NCI-H446 treated with DMSO at 0.1 percent for 48 hours (cell line): ENCODE measurements around the gene KIRREL3.

ENCODE experiments used
- DNase-seq: peaks from one replicate; lab custom pipeline; 2025; lab: John Stamatoyannopoulos, UW

KIRREL3 gene

DNA sequence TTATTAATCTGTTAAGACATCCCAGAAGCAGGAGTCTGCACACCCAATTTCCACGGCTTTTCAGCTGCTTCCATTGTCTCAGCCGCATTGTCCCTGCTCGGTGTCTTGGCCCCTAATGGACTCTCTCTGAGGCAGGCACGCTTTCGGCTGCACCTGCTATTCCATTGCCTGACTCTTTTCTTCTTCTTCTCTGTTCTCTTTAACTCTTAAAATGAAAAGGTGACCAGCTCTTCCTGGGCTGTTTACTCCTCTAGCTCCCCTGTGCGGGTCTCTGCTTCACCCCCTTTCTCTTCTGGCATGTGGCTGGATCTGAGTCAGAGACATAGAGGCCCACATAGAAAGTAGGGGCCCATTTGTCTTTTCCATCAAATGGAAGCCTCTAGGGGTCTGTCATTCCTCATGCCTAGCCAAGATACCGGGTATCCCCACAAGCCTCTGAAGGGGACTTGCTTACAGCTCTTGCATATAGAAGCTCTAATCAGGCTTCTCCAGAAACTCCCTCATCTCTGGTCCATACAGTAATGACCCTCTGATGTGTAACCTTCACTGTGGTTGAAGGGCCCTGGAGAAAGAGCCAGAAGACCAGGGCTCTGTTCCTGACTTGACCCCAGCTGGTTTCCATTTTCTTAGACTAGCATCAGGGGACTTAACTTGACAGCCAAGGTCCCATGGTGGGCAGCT, 401.2 kb downstream of the KIRREL3 start:
- DNase-seq, result no peak

DNA sequence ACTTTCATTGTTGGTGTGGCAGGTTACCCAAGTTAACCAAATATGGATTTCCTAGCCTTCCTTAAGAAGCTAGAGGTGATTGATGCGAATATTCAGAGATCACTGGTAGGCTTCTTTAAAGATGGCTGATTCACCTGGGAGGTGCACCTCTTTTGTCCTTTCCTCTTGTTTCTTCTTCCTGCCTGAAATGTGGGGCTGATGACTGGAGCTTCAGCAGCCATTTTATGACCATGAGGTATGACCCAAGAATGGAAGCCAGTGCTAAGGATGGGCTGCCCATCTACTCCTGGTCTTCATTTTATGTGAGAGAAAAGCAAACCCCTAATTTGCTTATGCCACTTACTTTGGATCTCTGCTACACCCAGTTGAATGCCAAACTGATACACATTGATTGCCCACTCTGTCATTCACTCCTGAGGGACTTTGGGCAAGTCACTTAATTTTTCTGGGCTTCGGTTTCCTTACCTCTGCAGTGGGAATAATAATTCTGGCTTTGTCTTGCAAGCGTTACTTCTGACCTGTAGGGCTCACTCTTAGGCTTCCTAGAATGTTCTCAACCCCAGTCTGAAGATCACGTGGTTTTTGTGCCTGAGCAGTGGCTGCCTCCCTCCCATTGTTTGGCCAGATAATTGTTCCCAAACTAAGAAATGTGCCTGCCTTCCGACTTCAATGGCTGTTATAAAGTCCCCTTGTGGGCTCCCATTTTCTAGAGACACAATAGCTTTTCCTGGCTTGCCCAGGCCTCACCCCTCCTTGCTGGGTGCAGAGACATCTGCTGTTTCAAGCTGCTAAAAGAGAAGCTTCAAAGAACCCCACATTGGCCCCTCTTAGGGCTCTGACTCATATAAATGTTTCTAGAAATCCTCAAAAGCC, 402.0 kb downstream of the KIRREL3 start:
- no peak for DNase-seq

GRCh38 chr11:126597041-126597440, 403.5 kb downstream of the KIRREL3 start:
- DNase-seq, result no peak

GRCh38 chr11:126596474-126596873, 404.1 kb downstream of the KIRREL3 start:
- no peak for DNase-seq

- DNase-seq, result no peak
Measured at GRCh38 chr11:126595560-126595959, 405.0 kb downstream of the KIRREL3 start.

GRCh38 chr11:126594921-126595367, 405.6 kb downstream of the KIRREL3 start:
- no peak for DNase-seq

GRCh38 chr11:126592496-126593410, 407.8 kb downstream of the KIRREL3 start:
- no peak for DNase-seq

- DNase-seq, result no peak
Measured at GRCh38 chr11:126591966-126592489, 408.5 kb downstream of the KIRREL3 start.

DNA sequence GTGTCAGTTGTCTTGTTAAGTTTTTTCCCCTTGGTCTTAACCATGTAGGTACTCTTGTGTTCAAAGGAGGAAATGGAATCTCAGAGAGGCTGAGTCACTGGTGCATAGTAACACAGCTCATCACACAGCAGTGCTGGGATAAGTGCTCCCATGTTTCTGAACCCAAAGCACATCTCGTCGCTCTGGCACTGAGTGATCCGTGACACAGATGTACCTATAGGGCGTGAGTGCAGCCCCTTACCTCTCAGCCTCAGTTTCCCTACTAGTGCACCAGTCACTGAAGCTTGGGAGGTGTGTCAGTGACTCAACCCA, 411.1 kb downstream of the KIRREL3 start:
- DNase-seq, result no peak

DNA sequence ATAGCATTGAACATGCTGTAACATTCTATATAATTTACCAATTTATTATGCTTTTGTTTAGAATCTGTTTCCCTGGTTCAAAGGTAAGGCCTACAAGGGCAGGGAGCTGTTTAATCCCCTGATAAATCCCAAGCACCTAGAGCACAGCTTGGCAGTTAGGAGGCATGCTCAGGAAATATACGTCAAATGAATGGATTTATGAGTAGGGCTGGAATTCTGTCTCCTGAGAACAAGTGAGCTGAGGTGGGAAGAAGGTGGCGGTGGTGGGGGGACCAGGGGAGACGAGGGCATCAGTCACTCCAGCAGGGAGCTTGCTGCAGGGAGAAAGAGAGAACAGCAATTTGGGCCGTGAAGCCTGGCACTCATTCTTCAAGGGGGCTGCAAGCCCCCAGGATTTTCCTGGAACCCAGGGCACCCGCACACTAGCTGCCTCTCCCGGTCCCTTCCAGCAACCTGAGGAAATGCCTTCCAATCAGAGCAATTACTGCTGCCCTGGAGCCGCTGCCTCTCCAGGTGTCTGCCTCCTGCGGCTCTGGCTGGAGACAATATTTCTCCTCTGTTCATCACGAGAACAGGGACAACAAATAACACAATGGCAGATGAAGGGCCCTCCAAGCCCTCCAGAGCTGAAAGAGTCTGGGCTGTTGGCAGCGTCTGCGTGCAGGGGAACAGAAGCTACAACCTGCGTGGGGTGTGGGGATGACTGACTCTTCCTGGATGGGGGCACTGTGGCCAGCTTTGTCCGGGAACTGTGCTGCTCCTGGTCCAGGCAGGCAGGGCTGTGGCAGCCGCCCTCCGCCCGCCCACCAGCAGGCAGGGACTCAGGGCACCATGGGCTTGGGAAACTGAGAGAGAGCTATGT, 411.7 kb downstream of the KIRREL3 start:
- DNase-seq, result no peak

GRCh38 chr11:126587541-126587940, 413.0 kb downstream of the KIRREL3 start:
- no peak for DNase-seq

DNA sequence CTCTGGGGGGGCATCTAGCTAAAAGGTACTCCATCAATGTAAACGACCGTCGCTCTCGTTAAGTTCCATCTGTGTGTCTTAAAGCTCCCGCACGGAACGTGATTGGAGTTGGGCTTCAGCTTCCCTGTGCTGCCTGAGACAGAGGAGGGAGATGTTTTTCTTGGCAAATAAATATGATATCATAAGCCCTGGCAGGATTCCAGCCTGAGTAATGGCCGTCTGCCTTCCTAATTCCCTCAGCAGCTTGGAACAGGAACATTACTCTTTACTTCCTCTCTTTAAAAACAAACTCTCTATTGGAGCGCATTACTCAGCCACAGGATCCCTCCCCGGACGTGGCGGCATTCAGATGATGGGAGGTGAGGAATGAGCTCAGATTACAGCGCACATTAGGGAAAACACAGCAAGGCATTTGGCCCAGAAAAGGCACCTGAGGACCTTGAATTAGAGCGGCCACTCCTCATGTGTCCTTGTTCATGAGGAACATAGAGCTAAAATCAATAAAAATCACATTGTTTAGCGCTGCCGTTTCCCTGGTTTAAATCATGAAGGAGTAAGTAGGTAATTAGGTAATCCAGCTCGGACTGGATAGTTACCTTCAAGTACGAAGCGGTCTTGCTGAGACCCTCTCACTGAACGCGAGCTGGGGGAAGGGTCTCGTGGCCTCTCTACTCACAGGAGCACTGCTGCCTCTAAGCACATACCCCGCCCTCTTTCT, 414.6 kb downstream of the KIRREL3 start:
- peak; percentile 93 for DNase-seq

DNA sequence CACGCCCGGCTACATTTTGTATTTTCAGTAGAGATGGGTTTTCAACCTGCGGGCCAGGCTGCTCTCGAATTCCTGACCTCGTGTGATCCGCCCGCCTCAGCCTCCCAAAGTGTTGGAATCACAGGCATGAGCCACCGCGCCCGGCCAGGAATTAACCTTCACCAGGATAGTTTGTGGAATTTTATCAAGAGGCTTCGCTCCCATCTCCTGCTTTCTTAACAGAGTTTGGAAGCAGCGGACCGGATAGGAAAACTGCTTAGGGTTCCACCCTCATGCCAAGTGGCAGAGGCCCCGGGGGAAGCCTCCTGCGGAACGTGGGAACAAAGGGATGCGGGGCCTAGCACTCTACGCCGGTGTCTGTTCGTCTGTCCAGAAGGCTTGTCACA, 415.2 kb downstream of the KIRREL3 start:
- DNase-seq, result no peak

DNA sequence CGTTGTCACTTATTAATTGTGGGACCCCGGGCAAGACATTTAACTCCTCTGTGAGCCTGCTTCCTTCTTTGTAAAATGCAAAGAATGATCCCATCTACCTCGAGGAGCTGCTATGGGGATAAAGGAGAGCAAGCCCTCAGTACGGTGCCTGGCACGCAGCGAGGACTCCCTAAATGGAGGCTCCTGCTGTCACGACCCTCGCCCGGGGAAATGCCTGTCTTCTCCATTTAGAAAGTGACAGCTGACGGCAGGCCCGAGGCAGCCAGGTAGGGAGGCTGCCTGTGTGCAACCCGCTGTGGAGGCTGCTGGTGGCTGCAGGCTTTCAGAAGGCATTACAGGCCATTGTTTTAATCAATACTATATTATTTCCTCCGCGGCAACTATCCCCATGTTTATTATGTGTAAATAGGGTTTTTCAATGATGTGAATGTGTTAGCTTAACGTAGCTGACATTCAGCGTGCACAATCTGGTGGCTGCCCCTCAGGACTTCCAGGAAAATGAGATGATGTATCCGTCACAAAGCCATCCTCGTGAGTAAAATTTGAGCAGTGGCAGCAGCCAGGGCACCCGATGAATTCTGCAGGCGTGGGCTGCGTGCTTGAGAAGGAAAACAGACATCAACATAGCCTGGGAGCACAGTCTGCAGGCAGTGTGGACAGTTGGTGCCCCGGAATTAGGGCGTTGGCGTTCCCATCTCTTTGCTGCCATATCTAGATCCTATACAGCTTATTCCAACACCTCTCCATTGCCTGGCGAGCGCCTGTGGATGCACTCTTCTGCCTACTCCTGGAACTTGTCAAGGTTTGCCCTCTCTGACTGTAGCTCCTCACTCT, 416.8 kb downstream of the KIRREL3 start:
- DNase-seq, result no peak

- DNase-seq, result peak; percentile 54
Measured at GRCh38 chr11:126583101-126583500, 417.5 kb downstream of the KIRREL3 start.

- no peak for DNase-seq
Measured at GRCh38 chr11:126581871-126582648, 418.5 kb downstream of the KIRREL3 start.

DNA sequence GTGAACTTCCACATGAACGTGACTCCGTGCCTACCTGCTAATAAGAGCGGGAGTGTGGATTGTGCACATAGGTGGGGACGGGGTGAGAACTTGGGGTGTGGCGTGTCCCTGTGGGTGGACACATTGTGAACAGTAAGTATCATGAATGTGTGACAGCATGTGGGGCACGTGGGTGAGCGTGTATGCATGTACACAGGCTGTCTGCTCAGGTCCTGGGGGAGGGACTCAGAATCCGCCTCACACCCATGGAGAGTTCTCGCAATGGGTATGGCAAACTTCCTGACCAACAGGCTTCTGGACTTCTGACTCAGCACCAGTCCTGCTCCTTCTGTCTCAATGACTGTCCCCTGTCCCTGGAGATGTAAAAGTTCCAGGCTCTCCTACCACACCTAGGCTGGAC, 422.1 kb downstream of the KIRREL3 start:
- DNase-seq, result no peak

GRCh38 chr11:126578021-126578420, 422.5 kb downstream of the KIRREL3 start:
- no peak for DNase-seq

GRCh38 chr11:126575849-126576248, 424.7 kb downstream of the KIRREL3 start:
- no peak for DNase-seq
